ENCODE measurements around the gene GFY. TPM values are rescaled to one million over a fixed set of nuclear protein-coding genes. Genes with fewer than 3 reads are reported as not detected.
"Not testable (repeated sequence)": the region's sequence is repeated elsewhere in the genome, so short reads cannot be mapped to it uniquely, and the experiment has no call there.

GFY gene
- total RNA-seq, 4 donors from 2014 or later: not detected

GRCh38 chr19:49442354-49442753 is 17.2 kb downstream of the GFY start:
- Histone ChIP-seq H3K27ac (peak overlapping the region; percentile 75 to 88 (median 83)), H3K9me3 (no peaks in the 10 kb centered on the region), H3K36me3 (peaks cover 0 to 16% (median 0%) of the 10 kb centered on the region in 3 donors), H3K4me3 (peak overlapping the region in 3 of 4 donors; percentile 53 to 59 (median 58)), H3K4me1 (peaks cover 0 to 44% (median 0%) of the 10 kb centered on the region in 4 donors), H3K27me3 (peaks cover 0 to 51% of the 10 kb centered on the region in 2 donors)
- 5 to 9% methylated on average over 11 of the region's 11 CpGs for WGBS, 2 donors
- TF ChIP-seq POLR2A (IDR thresholded peaks at IDR 0.05) (no peak), EP300 (IDR thresholded peaks at IDR 0.05) (no peak)
- TF ChIP-seq, protein P1, sequence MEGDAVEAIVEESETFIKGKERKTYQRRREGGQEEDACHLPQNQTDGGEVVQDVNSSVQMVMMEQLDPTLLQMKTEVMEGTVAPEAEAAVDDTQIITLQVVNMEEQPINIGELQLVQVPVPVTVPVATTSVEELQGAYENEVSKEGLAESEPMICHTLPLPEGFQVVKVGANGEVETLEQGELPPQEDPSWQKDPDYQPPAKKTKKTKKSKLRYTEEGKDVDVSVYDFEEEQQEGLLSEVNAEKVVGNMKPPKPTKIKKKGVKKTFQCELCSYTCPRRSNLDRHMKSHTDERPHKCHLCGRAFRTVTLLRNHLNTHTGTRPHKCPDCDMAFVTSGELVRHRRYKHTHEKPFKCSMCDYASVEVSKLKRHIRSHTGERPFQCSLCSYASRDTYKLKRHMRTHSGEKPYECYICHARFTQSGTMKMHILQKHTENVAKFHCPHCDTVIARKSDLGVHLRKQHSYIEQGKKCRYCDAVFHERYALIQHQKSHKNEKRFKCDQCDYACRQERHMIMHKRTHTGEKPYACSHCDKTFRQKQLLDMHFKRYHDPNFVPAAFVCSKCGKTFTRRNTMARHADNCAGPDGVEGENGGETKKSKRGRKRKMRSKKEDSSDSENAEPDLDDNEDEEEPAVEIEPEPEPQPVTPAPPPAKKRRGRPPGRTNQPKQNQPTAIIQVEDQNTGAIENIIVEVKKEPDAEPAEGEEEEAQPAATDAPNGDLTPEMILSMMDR (IDR thresholded peaks at IDR 0.05): no peak
- DNase-seq (ENCODE audit: low spot score in 2 of 2): peak; percentile 69 to 79

- DNase-seq (ENCODE audit: low spot score in 2 of 2): peak; percentile 96 to 97
- TF ChIP-seq POLR2A (IDR thresholded peaks at IDR 0.05) (no peak), EP300 (IDR thresholded peaks at IDR 0.05) (no peak)
- TF ChIP-seq, protein P1 (IDR thresholded peaks at IDR 0.05): no peak
- Histone ChIP-seq H3K9me3 (no peaks in the 10 kb centered on the region), H3K27me3 (peaks cover 0 to 45% of the 10 kb centered on the region in 2 donors), H3K36me3 (peaks cover 0 to 21% (median 0%) of the 10 kb centered on the region in 3 donors), H3K27ac (peak overlapping the region; percentile 75 to 88 (median 83)), H3K4me1 (peaks cover 0 to 50% (median 0%) of the 10 kb centered on the region in 4 donors), H3K4me3 (peak overlapping the region; percentile 48 to 59 (median 56))
- 1% methylated on average over 39 to 41 of the region's 43 CpGs for WGBS, 2 donors
These were observed 17.7 kb downstream of the GFY start for GRCh38 chr19:49442771-49443365.

DNA sequence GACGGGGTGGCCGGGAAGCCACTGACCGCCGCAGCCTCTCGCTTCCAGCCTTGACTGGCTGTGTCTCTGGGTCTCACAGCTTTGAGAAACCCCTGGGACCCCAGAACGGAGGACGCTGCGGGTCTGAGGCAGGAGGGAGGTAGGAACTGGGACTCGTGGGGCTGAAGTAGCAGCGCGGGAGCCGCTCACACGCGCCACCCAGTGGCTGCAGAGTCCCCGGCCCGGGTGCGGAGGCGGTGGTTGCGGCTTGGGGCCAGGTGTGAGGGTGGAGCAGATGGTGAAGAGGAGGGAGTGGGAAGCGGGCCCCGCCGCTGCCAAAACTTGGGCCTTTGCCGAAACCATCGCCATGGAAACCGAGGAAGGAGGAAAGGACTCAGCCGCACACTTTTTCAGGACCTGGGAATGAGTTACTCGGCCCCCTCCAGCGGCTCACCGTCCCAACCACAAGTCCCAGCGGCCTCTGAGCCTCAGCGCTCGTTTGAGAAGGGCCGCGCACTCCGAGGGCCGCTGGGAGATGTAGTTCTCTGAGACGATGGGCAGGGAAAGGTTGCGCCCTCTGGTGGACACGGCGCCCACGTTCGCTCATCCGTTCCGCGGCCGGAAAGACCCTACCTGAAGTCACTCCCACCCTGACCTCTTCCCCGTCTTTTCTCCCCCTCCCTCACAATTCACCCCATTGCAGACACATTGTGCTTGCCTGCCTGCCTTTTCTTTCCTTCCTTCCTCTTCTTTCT is 18.3 kb downstream of the GFY start:
- Histone ChIP-seq H3K27me3 (peaks cover 0 to 39% of the 10 kb centered on the region in 2 donors), H3K27ac (peak overlapping the region; percentile 75 to 88 (median 83)), H3K36me3 (peaks cover 0 to 27% (median 0%) of the 10 kb centered on the region in 3 donors), H3K9me3 (no peaks in the 10 kb centered on the region), H3K4me1 (peaks cover 0 to 55% (median 0%) of the 10 kb centered on the region in 4 donors), H3K4me3 (peak overlapping the region; percentile 48 to 59 (median 56))
- DNase-seq (ENCODE audit: low spot score in 2 of 2): peak; percentile 92 to 93
- TF ChIP-seq POLR2A (IDR thresholded peaks at IDR 0.05) (no peak), EP300 (IDR thresholded peaks at IDR 0.05) (peak; percentile 52 to 77)
- TF ChIP-seq, protein P1 (IDR thresholded peaks at IDR 0.05): peak; percentile 73 to 98 (median 94)
- WGBS, 2 donors: 0 to 1% methylated on average over 38 of the region's 47 CpGs

DNA sequence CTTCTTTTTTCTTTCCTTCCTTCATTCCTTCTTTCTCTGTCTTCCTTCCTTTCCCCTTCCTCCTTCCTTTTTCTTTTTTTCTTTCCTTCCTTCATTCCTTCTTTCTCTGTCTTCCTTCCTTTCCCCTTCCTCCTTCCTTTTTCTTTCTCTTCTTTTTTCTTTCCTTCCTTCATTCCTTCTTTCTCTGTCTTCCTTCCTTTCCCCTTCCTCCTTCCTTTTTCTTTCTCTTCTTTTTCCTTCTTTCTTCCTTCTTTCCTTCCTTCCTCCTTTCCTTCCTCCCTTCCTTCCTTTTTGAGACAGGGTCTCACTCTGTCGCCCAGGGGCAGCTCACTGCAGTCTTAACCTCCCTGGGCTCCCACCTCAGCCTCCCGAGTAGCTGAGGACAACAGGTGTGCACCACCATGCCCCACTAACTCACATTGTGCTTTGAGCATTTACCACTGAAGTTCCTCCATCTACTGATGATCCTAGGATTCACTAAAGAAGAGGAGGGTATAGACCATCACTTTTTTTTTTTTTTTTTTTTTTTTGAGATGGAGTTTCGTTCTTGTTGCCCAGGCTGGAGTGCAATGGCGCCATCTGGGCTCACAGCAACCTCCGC is 19.0 kb downstream of the GFY start:
- H3K4me3 ChIP-seq; DNase-seq (ENCODE audit: low spot score in 2 of 2); H3K9me3 ChIP-seq; H3K27ac ChIP-seq: not testable (repeated sequence)
- peaks cover 0 to 32% of the 10 kb centered on the region in 2 donors for H3K27me3 ChIP-seq
- WGBS, 2 donors: 57 to 60% methylated on average over 5 of the region's 5 CpGs
- H3K4me1 ChIP-seq: peaks cover 0 to 57% (median 0%) of the 10 kb centered on the region in 4 donors
- peaks cover 0 to 33% (median 3%) of the 10 kb centered on the region in 3 donors for H3K36me3 ChIP-seq

GRCh38 chr19:49445997-49446396 is 20.8 kb downstream of the GFY start:
- H3K27me3 ChIP-seq: peaks cover 0 to 14% of the 10 kb centered on the region in 2 donors
- H3K9me3 ChIP-seq: no peaks in the 10 kb centered on the region
- TF ChIP-seq EP300 (IDR thresholded peaks at IDR 0.05) (no peak), POLR2A (IDR thresholded peaks at IDR 0.05) (no peak)
- TF ChIP-seq, protein P1 (IDR thresholded peaks at IDR 0.05): no peak
- no peak for DNase-seq (ENCODE audit: low spot score in 2 of 2)
- peaks cover 0 to 59% (median 4%) of the 10 kb centered on the region in 4 donors for H3K4me1 ChIP-seq
- H3K36me3 ChIP-seq: peaks cover 0 to 44% (median 5%) of the 10 kb centered on the region in 3 donors
- H3K27ac ChIP-seq: no peak overlapping the region
- H3K4me3 ChIP-seq: no peak overlapping the region
- 67 to 78% methylated on average over 3 of the region's 3 CpGs for WGBS, 2 donors

Data from tibial nerve (tissue), 4 donors.